HepG2 (cell line): ENCODE data around the gene BCL2L1. TPM values are rescaled to one million over a fixed set of nuclear protein-coding genes. Genes with fewer than 3 reads are reported as not detected.

Experiments used
- ATM ChIP-seq: fragments of 450-650 bp; IDR thresholded peaks from 2 replicates; pipeline ENCODE4 v1.7.1; 2017; ENCODE audit warnings: mild to moderate bottlenecking, borderline replicate concordance
- EP300 ChIP-seq, 3 experiments: sonication (generic) in 1 of 3; formaldehyde crosslinking in 1 of 3; IDR thresholded peaks; 2 replicates each; pipeline versions ENCODE4 v1.5.1 to v1.6.1; 2011 to 2020; ENCODE audit warnings: low read depth in 2 of 3, low read length in 2 of 3, borderline replicate concordance in 1 of 3, improper control_type of control experiment in 1 of 3, mild to moderate bottlenecking in 1 of 3, missing genetic modification reagents in 1 of 3, moderate library complexity in 1 of 3
- ETS1 ChIP-seq: sonication (generic); formaldehyde crosslinking; IDR thresholded peaks from 2 replicates; pipeline ENCODE4 v1.4.0; 2020; ENCODE audit warnings: missing genetic modification reagents
- FOXP1 ChIP-seq, 2 experiments: fragments of 450-650 bp in 1 of 2; IDR thresholded peaks; 2 replicates each; pipeline ENCODE4 v1.6.1; 2017 to 2018; ENCODE audit warnings: antibody characterized with exemption in 1 of 2
- HNF1A ChIP-seq, 2 experiments: sonication (generic) in 1 of 2; formaldehyde crosslinking in 1 of 2; IDR thresholded peaks; 2 replicates each; pipeline versions ENCODE4 v1.4.0 to v1.6.1; 2016 to 2020; ENCODE audit warnings: borderline replicate concordance in 1 of 2, low read depth in 1 of 2, mild to moderate bottlenecking in 1 of 2, missing genetic modification reagents in 1 of 2
- HOMEZ ChIP-seq: IDR thresholded peaks from 2 replicates; pipeline ENCODE4 v1.6.1; 2016; ENCODE audit warnings: low read depth
- KDM1A ChIP-seq: IDR thresholded peaks from 2 replicates; pipeline ENCODE4 v1.6.1; 2016; ENCODE audit warnings: missing compliant biosample characterization
- TBP ChIP-seq: sonication (generic); formaldehyde crosslinking; IDR thresholded peaks from 2 replicates; pipeline ENCODE4 v1.5.0; 2020; ENCODE audit warnings: missing genetic modification reagents
- TFDP2 ChIP-seq: sonication (generic); formaldehyde crosslinking; IDR thresholded peaks from 2 replicates; pipeline ENCODE4 v1.4.0; 2020; ENCODE audit warnings: missing genetic modification reagents
- TFE3 ChIP-seq: IDR thresholded peaks from 2 replicates; pipeline ENCODE4 v1.6.1; 2016
- TOPORS ChIP-seq: sonication (generic); formaldehyde crosslinking; IDR thresholded peaks from 2 replicates; pipeline ENCODE4 v1.8.0; 2023; ENCODE audit warnings: mild to moderate bottlenecking, missing genetic modification reagents
- ZNF34 ChIP-seq: sonication (generic); formaldehyde crosslinking; IDR thresholded peaks from 2 replicates; pipeline ENCODE4 v1.4.0; 2020; ENCODE audit warnings: mild to moderate bottlenecking, missing genetic modification reagents, borderline replicate concordance
- ZNF574 ChIP-seq: sonication (generic); formaldehyde crosslinking; IDR thresholded peaks from 2 replicates; pipeline ENCODE4 v1.4.0; 2020; ENCODE audit warnings: missing genetic modification reagents
- polyA plus RNA-seq, 8 experiments: library from polyadenylated mRNA; depleted of rRNA in 3 of 8; stranded (reverse) in 7 of 8; unstranded in 1 of 8; fragments of >200 nt; fragmentation: Illumina TruSeq in 4 of 8; extraction: Trizol in 4 of 8; gene quantifications; 2 replicates each; pipeline versions ENCODE4 v1.2.1 to v1.2.3, GENCODE V29; 2011 to 2016; ENCODE audit warnings: low read depth in 4 of 8, missing spikeins in 1 of 8, mixed read lengths in 1 of 8; ENCODE audit not compliant: insufficient read depth in 1 of 8
- total RNA-seq, 5 experiments: library from RNA; depleted of rRNA; stranded (reverse); fragments of >200 nt; fragmentation: Illumina TruSeq; extraction: Trizol; gene quantifications; 2 replicates each; pipeline ENCODE4 v1.2.3, GENCODE V29; 2016; ENCODE audit warnings: low read depth in 1 of 5

Gene BCL2L1
- total and polyA plus RNA-seq, 2 of the 13 experiments (the other 11 are each of a cell fraction or from before 2014, with no cell fraction given), result 164 to 258 TPM

- TF ChIP-seq ZNF34 (CRISPR knock-in tag), result 0 out of 2 replicates have a peak, but pooled peaks have one; percentile 33
- no peak for TF ChIP-seq EP300 (IDR thresholded peaks at IDR 0.05; ENCODE audit: low read depth in 2 of 2, low read length in 2 of 2)
- TF ChIP-seq EP300 (CRISPR knock-in tag; IDR thresholded peaks at IDR 0.05; ENCODE audit: borderline replicate concordance), result no peak
- no peak for TF ChIP-seq TBP
- no peak for TF ChIP-seq TFDP2
- TF ChIP-seq HNF1A (IDR thresholded peaks at IDR 0.05; ENCODE audit: low read depth), result no peak
- 0 out of 2 replicates have a peak, but pooled peaks have one; percentile 15 for TF ChIP-seq HNF1A (CRISPR knock-in tag; IDR thresholded peaks at IDR 0.05; ENCODE audit: borderline replicate concordance)
- TF ChIP-seq ETS1 (CRISPR knock-in tag), result no peak
- TF ChIP-seq KDM1A (CRISPR knock-in tag), result no peak
- no peak for TF ChIP-seq TOPORS
- no peak for TF ChIP-seq HOMEZ (CRISPR knock-in tag)
- TF ChIP-seq ATM, result no peak
- no peak for TF ChIP-seq TFE3 (CRISPR knock-in tag)
- no peak for TF ChIP-seq ZNF574
- no peak for TF ChIP-seq FOXP1 (IDR thresholded peaks at IDR 0.05)
- TF ChIP-seq FOXP1 (CRISPR knock-in tag; IDR thresholded peaks at IDR 0.05), result no peak
Observed at GRCh38 chr20:31670371-31671228, 52.1 kb downstream of the BCL2L1 start (continued).
